Right lobe of liver (tissue), 6 donors: Measurements from ENCODE around the gene SUSD6. TPM values are rescaled to one million over a fixed set of nuclear protein-coding genes. Genes with fewer than 3 reads are reported as not detected.
A peak's percentile ranks its signal among the peaks of the same experiment; 100 is the strongest.

ENCODE experiments used
- ATAC-seq, 4 donors: fragments of 200-7000 bp; cut with Tn5 transposase; one replicate each; pipeline ENCODE4 v1.9.1; 2020; ENCODE audit warnings: mild to moderate bottlenecking in 4 of 4, moderate library complexity in 4 of 4
- DNase-seq, 3 donors: peaks; one replicate each; pipeline ENCODE4 v3.0.0-alpha.2; 2020
- H3K27ac ChIP-seq, 3 donors: fragments of 200-600 bp; one replicate each; pipeline ENCODE4 v1.8.0; 2022
- H3K27me3 ChIP-seq, 2 donors: fragments of 200-600 bp; one replicate each; pipeline ENCODE4 v1.8.0; 2022
- H3K36me3 ChIP-seq, 4 donors: fragments of 200-600 bp; sonication (generic) in 1 of 4; one replicate each; pipeline versions ENCODE4 v1.5.1 to v1.8.0; 2017 to 2022; ENCODE audit warnings: control low read depth in 1 of 4
- H3K4me1 ChIP-seq, 4 donors: fragments of 200-600 bp; sonication (generic) in 1 of 4; one replicate each; pipeline versions ENCODE4 v1.5.1 to v1.8.0; 2017 to 2022; ENCODE audit warnings: control low read depth in 1 of 4
- H3K4me3 ChIP-seq, 3 donors: fragments of 200-600 bp; one replicate each; pipeline ENCODE4 v1.8.0; 2022
- H3K9me3 ChIP-seq, 4 donors: fragments of 200-600 bp; sonication (generic) in 1 of 4; one replicate each; pipeline versions ENCODE4 v1.5.1 to v1.8.0; 2017 to 2022; ENCODE audit warnings: control low read depth in 1 of 4
- POLR2A ChIP-seq: fragments of 450-650 bp; IDR thresholded peaks from one replicate; pipeline ENCODE4 v1.6.1; 2017; ENCODE audit warnings: antibody characterized with exemption, mild to moderate bottlenecking
- WGBS: methylation state at CpG from one replicate; pipeline ENCODE4 v1.1.6; 2018; ENCODE audit warnings: low coverage, low lambda C conversion rate; ENCODE audit not compliant: insufficient coverage; ENCODE audit errors: missing lambda C conversion rate; 5-methylcytosine and 5-hydroxymethylcytosine counted together
- intact Hi-C, 2 donors: fragments of 100-400 bp; cut with DNase I; formaldehyde crosslinking; loops; one replicate each; pipeline versions ENCODE4 v1.11.2 to v1.14.1; 2022
- total RNA-seq, 6 experiments: library from RNA; depleted of rRNA in 2 of 6; stranded (reverse); fragments of >200 nt in 2 of 6; fragmentation: NEBNext Ultra II Directional in 3 of 6; extraction: Animal tissue kit (Norgen Biotek cat#: 25700) in 3 of 6; gene quantifications; one replicate each; pipeline versions ENCODE4 v1.1.0 to v1.2.4, GENCODE V29; 2016 to 2023
- TF ChIP-seq, protein P1 (sequence below), 4 donors: fragments of 200-600 bp in 3 of 4; fragments of 450-650 bp in 1 of 4; IDR thresholded peaks; one replicate each; pipeline versions ENCODE4 v1.5.1 to v1.8.0; 2016 to 2022; ENCODE audit warnings: antibody characterized with exemption in 4 of 4, mild to moderate bottlenecking in 2 of 4
- donor health status: DM: no; HTN: yes; CAD: no.
- donor health status: DM: no; HTN: no; CAD: no.
- donor health status: DM: no; HTN: no; CAD: no.
- donor health status: DM: no; HTN: yes; CAD: no.
- donor health status: DM: no; HTN: yes; CAD: no.

The SUSD6 gene
- total RNA-seq, 6 experiments from 2014 or later, result 9.6 to 17.4 (median 12.5) TPM

- no peaks in the 10 kb centered on the region for H3K9me3 ChIP-seq
- TF ChIP-seq, protein P1, sequence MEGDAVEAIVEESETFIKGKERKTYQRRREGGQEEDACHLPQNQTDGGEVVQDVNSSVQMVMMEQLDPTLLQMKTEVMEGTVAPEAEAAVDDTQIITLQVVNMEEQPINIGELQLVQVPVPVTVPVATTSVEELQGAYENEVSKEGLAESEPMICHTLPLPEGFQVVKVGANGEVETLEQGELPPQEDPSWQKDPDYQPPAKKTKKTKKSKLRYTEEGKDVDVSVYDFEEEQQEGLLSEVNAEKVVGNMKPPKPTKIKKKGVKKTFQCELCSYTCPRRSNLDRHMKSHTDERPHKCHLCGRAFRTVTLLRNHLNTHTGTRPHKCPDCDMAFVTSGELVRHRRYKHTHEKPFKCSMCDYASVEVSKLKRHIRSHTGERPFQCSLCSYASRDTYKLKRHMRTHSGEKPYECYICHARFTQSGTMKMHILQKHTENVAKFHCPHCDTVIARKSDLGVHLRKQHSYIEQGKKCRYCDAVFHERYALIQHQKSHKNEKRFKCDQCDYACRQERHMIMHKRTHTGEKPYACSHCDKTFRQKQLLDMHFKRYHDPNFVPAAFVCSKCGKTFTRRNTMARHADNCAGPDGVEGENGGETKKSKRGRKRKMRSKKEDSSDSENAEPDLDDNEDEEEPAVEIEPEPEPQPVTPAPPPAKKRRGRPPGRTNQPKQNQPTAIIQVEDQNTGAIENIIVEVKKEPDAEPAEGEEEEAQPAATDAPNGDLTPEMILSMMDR (IDR thresholded peaks at IDR 0.05), result no peak
- no peak for TF ChIP-seq POLR2A
- H3K4me1 ChIP-seq, result peaks cover 0 to 5% (median 2%) of the 10 kb centered on the region in 4 donors
- intact Hi-C loops, result no loop called here
- no peaks in the 10 kb centered on the region for H3K27me3 ChIP-seq
- DNase-seq, result no peak
- H3K4me3 ChIP-seq, result no peak overlapping the region
- H3K27ac ChIP-seq, result no peak overlapping the region
- peak in 1 of 4 donors; percentile 12 for ATAC-seq
- no peaks in the 10 kb centered on the region for H3K36me3 ChIP-seq
Observed at GRCh38 chr14:69755296-69755695, 143.9 kb downstream of the SUSD6 start.

- DNase-seq (no peak), ATAC-seq (peak in 3 of 4 donors; percentile 30 to 59 (median 52))
- Histone ChIP-seq H3K27ac (no peak overlapping the region), H3K4me1 (peaks cover 0 to under 1% (median 0%) of the 10 kb centered on the region in 4 donors), H3K9me3 (no peaks in the 10 kb centered on the region), H3K4me3 (no peak overlapping the region), H3K27me3 (no peaks in the 10 kb centered on the region), H3K36me3 (no peaks in the 10 kb centered on the region)
- TF ChIP-seq, protein P1 (IDR thresholded peaks at IDR 0.05), result no peak
- TF ChIP-seq POLR2A, result no peak
- intact Hi-C loops, result no loop called here
- WGBS, result 64% methylated on average over 2 of the region's 2 CpGs
Observed at GRCh38 chr14:69755784-69756183, 144.4 kb downstream of the SUSD6 start.

DNA sequence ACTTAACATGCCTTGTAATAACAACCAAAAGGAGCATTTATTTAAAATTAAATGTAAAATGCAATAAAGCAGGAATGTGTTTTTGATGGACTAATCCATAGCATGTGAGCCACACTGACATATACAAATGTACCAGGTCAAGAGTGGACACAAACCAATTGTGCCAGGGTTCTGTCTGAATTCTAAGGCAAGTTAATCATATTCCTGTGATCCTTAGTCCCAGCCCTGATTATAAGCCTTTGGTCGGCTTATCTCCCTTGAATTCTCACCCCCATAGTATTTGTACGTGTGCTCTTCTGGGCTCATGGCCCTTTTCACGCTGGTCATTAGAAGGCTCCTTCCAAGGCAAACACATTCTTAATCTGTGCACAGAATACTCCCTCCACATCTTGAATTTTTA lies 144.9 kb downstream of the SUSD6 start:
- ATAC-seq (no peak), DNase-seq (no peak)
- Histone ChIP-seq H3K36me3 (no peaks in the 10 kb centered on the region), H3K27ac (no peak overlapping the region), H3K4me3 (no peak overlapping the region), H3K4me1 (no peaks in the 10 kb centered on the region), H3K27me3 (no peaks in the 10 kb centered on the region), H3K9me3 (no peaks in the 10 kb centered on the region)
- intact Hi-C loops, result no loop called here
- TF ChIP-seq POLR2A, result no peak
- TF ChIP-seq, protein P1 (IDR thresholded peaks at IDR 0.05), result no peak
- WGBS, result 22% methylated on average over 1 of the region's 3 CpGs

GRCh38 chr14:69760810-69761209 lies 149.4 kb downstream of the SUSD6 start:
- Histone ChIP-seq H3K27me3 (no peaks in the 10 kb centered on the region), H3K9me3 (no peaks in the 10 kb centered on the region), H3K4me1 (peaks cover 0 to 5% (median 0%) of the 10 kb centered on the region in 4 donors), H3K4me3 (no peak overlapping the region), H3K36me3 (no peaks in the 10 kb centered on the region), H3K27ac (no peak overlapping the region)
- WGBS, result 57% methylated on average over 1 of the region's 1 CpG
- ATAC-seq, result peak in 3 of 4 donors; percentile 40 to 68 (median 47)
- no peak for TF ChIP-seq POLR2A
- TF ChIP-seq, protein P1 (IDR thresholded peaks at IDR 0.05), result no peak
- intact Hi-C loops, result no loop called here
- DNase-seq, result peak in 1 of 3 donors; percentile 5
